ENCODE measurements around the gene KIAA1755.

DNA sequence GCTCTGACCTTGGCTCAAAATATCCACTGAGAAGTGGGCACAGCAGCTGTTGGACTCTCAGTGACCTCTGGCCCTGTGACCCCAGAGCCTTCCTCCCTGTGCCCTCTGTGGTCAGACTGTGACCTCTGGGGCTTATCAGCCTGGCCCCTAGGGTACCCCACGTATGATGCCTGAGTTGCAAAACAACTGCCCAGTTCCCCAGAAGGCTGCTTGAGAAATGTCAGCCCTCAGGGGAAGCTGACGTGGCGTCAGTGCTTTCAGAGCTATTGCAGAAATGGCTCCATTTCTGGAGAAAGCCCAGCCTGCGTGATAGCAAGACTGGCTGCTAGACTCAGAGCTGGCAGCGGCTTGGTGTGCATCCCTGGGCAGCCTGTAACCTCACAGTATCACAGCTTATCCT is 63.9 kb downstream of the KIAA1755 start:
- no peak for TF ChIP-seq EZH2 (IDR thresholded peaks at IDR 0.05; ENCODE audit: borderline replicate concordance, insufficient read depth, low read length, poor library complexity, severe bottlenecking)
- TF ChIP-seq, protein P1, sequence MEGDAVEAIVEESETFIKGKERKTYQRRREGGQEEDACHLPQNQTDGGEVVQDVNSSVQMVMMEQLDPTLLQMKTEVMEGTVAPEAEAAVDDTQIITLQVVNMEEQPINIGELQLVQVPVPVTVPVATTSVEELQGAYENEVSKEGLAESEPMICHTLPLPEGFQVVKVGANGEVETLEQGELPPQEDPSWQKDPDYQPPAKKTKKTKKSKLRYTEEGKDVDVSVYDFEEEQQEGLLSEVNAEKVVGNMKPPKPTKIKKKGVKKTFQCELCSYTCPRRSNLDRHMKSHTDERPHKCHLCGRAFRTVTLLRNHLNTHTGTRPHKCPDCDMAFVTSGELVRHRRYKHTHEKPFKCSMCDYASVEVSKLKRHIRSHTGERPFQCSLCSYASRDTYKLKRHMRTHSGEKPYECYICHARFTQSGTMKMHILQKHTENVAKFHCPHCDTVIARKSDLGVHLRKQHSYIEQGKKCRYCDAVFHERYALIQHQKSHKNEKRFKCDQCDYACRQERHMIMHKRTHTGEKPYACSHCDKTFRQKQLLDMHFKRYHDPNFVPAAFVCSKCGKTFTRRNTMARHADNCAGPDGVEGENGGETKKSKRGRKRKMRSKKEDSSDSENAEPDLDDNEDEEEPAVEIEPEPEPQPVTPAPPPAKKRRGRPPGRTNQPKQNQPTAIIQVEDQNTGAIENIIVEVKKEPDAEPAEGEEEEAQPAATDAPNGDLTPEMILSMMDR (IDR thresholded peaks at IDR 0.05; ENCODE audit: poor library complexity, severe bottlenecking) = no peak
- TF ChIP-seq SMC3 (conservative IDR thresholded peaks at IDR 0.05; ENCODE audit: poor library complexity) = no peak
- TF ChIP-seq EP300 (conservative IDR thresholded peaks at IDR 0.05; ENCODE audit: poor library complexity, severe bottlenecking) = no peak
- no peak for TF ChIP-seq TAF1 (IDR thresholded peaks at IDR 0.05; ENCODE audit: low read depth)
- TF ChIP-seq POLR2AphosphoS5 (IDR thresholded peaks at IDR 0.05) = no peak
- no peak for TF ChIP-seq MXI1 (conservative IDR thresholded peaks at IDR 0.05; ENCODE audit: poor library complexity, severe bottlenecking)
- no peak for TF ChIP-seq RAD21 (conservative IDR thresholded peaks at IDR 0.05)

Data from neural cell (in vitro differentiated cells).